Measurements from ENCODE around the gene AHRR. TPM values are rescaled to one million over a fixed set of nuclear protein-coding genes. Genes with fewer than 3 reads are reported as not detected.
A peak's percentile ranks its signal among the peaks of the same experiment; 100 is the strongest.

Gene AHRR
- total RNA-seq, 1 experiment from 2014 or later: 2.2 TPM

DNA sequence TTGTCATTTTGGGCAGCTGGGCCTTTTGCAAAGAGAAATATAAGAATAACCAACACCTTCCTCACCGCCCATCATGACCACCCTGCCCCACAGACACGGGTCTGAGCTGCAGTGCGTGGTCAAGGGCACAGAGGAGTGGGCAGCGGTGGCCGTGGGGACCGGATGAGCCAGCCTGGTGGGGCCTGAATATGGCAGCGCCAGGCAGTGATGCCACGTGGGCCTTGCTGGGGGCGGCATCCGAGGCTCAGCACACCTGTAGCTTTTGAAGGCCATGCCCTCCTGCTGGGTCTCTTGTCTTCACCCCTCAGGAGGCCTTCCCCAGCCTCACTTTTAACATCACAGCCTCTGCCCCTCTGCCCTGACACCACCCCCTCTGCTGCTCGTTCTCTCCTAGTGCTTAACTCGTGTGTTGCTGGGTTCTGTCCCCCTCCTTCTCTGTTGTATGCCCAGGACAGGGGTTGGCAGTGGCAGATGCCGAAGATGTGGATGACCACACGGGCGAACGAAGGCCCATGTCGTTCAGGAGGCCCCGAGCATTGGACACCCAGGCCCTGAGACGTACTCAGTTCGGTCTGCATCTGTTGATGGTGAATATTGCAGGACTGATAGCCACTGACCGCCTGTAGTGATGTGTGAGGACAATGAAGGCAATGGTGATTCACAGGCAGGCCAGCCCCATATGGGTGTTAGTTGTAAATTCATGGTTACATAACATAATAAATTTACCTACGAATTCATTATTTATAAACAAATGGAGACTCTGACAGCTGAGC lies 46.0 kb downstream of the AHRR start:
- Histone ChIP-seq H3K14ac (ENCODE audit: insufficient read depth, low read length) (no peak overlapping the region), H3K79me2 (ENCODE audit: insufficient read depth, low read length) (no peaks in the 10 kb centered on the region), H4K20me1 (ENCODE audit: control insufficient read depth, insufficient read depth, insufficient read length) (no peaks in the 10 kb centered on the region), H3K9me3 (ENCODE audit: control insufficient read depth, low read depth, low read length) (no peaks in the 10 kb centered on the region), H3K27me3 (ENCODE audit: insufficient read depth, low read length) (no peaks in the 10 kb centered on the region), H2BK12ac (ENCODE audit: insufficient read length, low read depth, low read length) (no peak overlapping the region), H3K4me1 (ENCODE audit: insufficient read depth, low read length) (no peaks in the 10 kb centered on the region), H3K4me2 (ENCODE audit: insufficient read depth, insufficient read length, low read length) (no peak overlapping the region), H3K23ac (ENCODE audit: insufficient read length, low read depth, low read length) (no peak overlapping the region), H2BK15ac (ENCODE audit: low read depth, low read length) (no peak overlapping the region), H4K5ac (ENCODE audit: insufficient read length, low read depth, low read length) (no peak overlapping the region), H3K79me1 (ENCODE audit: insufficient read depth, low read depth, low read length, poor library complexity, severe bottlenecking) (no peaks in the 10 kb centered on the region), H2AK5ac (ENCODE audit: insufficient read length, low read length) (no peak overlapping the region), H3T11ph (ENCODE audit: low read length) (no peak overlapping the region), H4K8ac (replicated peaks; ENCODE audit: insufficient read length, low read depth, low read length) (no peak overlapping the region), H2BK120ac (ENCODE audit: low read depth, low read length, poor library complexity, severe bottlenecking) (no peak overlapping the region), H2BK20ac (ENCODE audit: low read depth, low read length, poor library complexity, severe bottlenecking) (no peak overlapping the region), H2AFZ (ENCODE audit: low read length) (no peak overlapping the region), H3K56ac (ENCODE audit: insufficient read length, low read depth, low read length) (no peak overlapping the region), H3K23me2 (ENCODE audit: insufficient read length, low read depth, low read length, poor library complexity, severe bottlenecking) (no peaks in the 10 kb centered on the region), H3K18ac (ENCODE audit: insufficient read length, low read depth, low read length) (no peak overlapping the region), H4K91ac (ENCODE audit: insufficient read length, low read depth, low read length) (no peak overlapping the region), H3K27ac (ENCODE audit: insufficient read length, low read depth, low read length) (no peak overlapping the region), H3K9ac (ENCODE audit: extremely low read depth, insufficient read length, low read length) (no peak overlapping the region), H3K4ac (ENCODE audit: low read depth, low read length) (no peak overlapping the region), H2BK5ac (ENCODE audit: insufficient read length, low read length) (no peak overlapping the region)
- peaks cover 36% of the 10 kb centered on the region for H3K27me3 Mint-ChIP-seq (ENCODE audit: low read depth)
- peak; percentile 20 for DNase-seq
- peaks cover 0 to 5% of the 10 kb centered on the region in 2 experiments; a peak in 1 of 5 replicates for H3K9me3 Mint-ChIP-seq
- no peak overlapping the region for H3K4me3 Mint-ChIP-seq
- peaks cover 17 to 26% of the 10 kb centered on the region in 2 experiments for H3K4me1 Mint-ChIP-seq
- no peaks in the 10 kb centered on the region for H3K36me3 Mint-ChIP-seq (ENCODE audit: insufficient read depth in 1 of 3, low read depth in 3 of 3)
- TF ChIP-seq, protein P1, sequence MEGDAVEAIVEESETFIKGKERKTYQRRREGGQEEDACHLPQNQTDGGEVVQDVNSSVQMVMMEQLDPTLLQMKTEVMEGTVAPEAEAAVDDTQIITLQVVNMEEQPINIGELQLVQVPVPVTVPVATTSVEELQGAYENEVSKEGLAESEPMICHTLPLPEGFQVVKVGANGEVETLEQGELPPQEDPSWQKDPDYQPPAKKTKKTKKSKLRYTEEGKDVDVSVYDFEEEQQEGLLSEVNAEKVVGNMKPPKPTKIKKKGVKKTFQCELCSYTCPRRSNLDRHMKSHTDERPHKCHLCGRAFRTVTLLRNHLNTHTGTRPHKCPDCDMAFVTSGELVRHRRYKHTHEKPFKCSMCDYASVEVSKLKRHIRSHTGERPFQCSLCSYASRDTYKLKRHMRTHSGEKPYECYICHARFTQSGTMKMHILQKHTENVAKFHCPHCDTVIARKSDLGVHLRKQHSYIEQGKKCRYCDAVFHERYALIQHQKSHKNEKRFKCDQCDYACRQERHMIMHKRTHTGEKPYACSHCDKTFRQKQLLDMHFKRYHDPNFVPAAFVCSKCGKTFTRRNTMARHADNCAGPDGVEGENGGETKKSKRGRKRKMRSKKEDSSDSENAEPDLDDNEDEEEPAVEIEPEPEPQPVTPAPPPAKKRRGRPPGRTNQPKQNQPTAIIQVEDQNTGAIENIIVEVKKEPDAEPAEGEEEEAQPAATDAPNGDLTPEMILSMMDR (conservative IDR thresholded peaks at IDR 0.05): no peak
- H3K27ac Mint-ChIP-seq: no peak overlapping the region; a peak in 1 of 7 replicates
- WGBS (ENCODE audit: extremely low coverage, insufficient read length, low lambda C conversion rate): no CpG with 5 or more reads among the region's 22 CpGs
